ENCODE results near the gene TSPAN17. TPM values are rescaled to one million over a fixed set of nuclear protein-coding genes. Genes with fewer than 3 reads are reported as not detected.

The TSPAN17 gene
- polyA plus RNA-seq, 3 donors = 22.2 to 27.7 (median 24.1) TPM

- no peak overlapping the region for H3K4me2 ChIP-seq (replicated peaks; ENCODE audit: extremely low read depth, low read length, poor library complexity, severe bottlenecking)
- H3K79me2 ChIP-seq (ENCODE audit: insufficient read depth, low read length) = no peaks in the 10 kb centered on the region
- H3K4me1 ChIP-seq (ENCODE audit: control insufficient read depth in 1 of 2, insufficient read depth in 2 of 2, low read length in 2 of 2) = no peaks in the 10 kb centered on the region
- H3K4me3 ChIP-seq (replicated peaks in 1 of 3; ENCODE audit: low read depth in 2 of 3, low read length in 3 of 3) = no peak overlapping the region
- H3K27ac ChIP-seq (ENCODE audit: low read depth in 1 of 2, low read length in 2 of 2) = no peak overlapping the region
- no peak overlapping the region for H2AFZ ChIP-seq (ENCODE audit: insufficient read depth, low read depth, low read length, poor library complexity, severe bottlenecking)
- peaks cover 42 to 47% (median 44%) of the 10 kb centered on the region in 3 donors for H3K27me3 Mint-ChIP-seq (ENCODE audit: low read depth in 3 of 3)
- H3K9me3 ChIP-seq (replicated peaks in 1 of 2; ENCODE audit: control insufficient read depth in 1 of 2, insufficient read depth in 1 of 2, low read length in 2 of 2) = peaks cover 0 to 15% of the 10 kb centered on the region in 2 donors
- no peaks in the 10 kb centered on the region for H3K36me3 Mint-ChIP-seq
- DNase-seq = no peak
- peaks cover 5 to 28% (median 24%) of the 10 kb centered on the region in 7 donors for H3K9me3 Mint-ChIP-seq
- TF ChIP-seq CTCF (IDR thresholded peaks at IDR 0.05) = no peak
- H3K27me3 ChIP-seq (ENCODE audit: control insufficient read depth in 2 of 2, insufficient read depth in 2 of 2, low read length in 2 of 2) = peaks cover 4 to 33% of the 10 kb centered on the region in 2 donors
- no peak overlapping the region for H3K27ac Mint-ChIP-seq
- H3K36me3 ChIP-seq (replicated peaks in 1 of 2; ENCODE audit: control insufficient read depth in 1 of 2, insufficient read depth in 2 of 2, low read length in 2 of 2) = no peaks in the 10 kb centered on the region
- no peaks in the 10 kb centered on the region for H4K20me1 ChIP-seq (ENCODE audit: insufficient read depth, low read length)
- WGBS (ENCODE audit: insufficient coverage) = 92% methylated on average over 10 of the region's 10 CpGs
- H3K4me1 Mint-ChIP-seq = no peaks in the 10 kb centered on the region
- no peak overlapping the region for H3K4me3 Mint-ChIP-seq
- no peak overlapping the region for H3K9ac ChIP-seq (ENCODE audit: insufficient read depth, low read length, poor library complexity, severe bottlenecking)
- intact Hi-C loops (cut with micrococcal nuclease) = loop anchor here in 1 of 2 donors (10.0 kb wide), 1 partner anchor 368 kb away; no protein-coding TSS in a partner anchor
Observed at GRCh38 chr5:176687247-176687646, 40.0 kb downstream of the TSPAN17 start.

GRCh38 chr5:176687881-176688280 is 40.6 kb downstream of the TSPAN17 start:
- no peak for TF ChIP-seq CTCF (IDR thresholded peaks at IDR 0.05)
- Histone ChIP-seq H3K4me1 (ENCODE audit: control insufficient read depth in 1 of 2, insufficient read depth in 2 of 2, low read length in 2 of 2) (no peaks in the 10 kb centered on the region), H3K79me2 (ENCODE audit: insufficient read depth, low read length) (no peaks in the 10 kb centered on the region), H2AFZ (ENCODE audit: insufficient read depth, low read depth, low read length, poor library complexity, severe bottlenecking) (no peak overlapping the region), H3K36me3 (replicated peaks in 1 of 2; ENCODE audit: control insufficient read depth in 1 of 2, insufficient read depth in 2 of 2, low read length in 2 of 2) (no peaks in the 10 kb centered on the region), H3K27ac (ENCODE audit: low read depth in 1 of 2, low read length in 2 of 2) (no peak overlapping the region), H3K9me3 (replicated peaks in 1 of 2; ENCODE audit: control insufficient read depth in 1 of 2, insufficient read depth in 1 of 2, low read length in 2 of 2) (peaks cover 0 to 15% of the 10 kb centered on the region in 2 donors), H3K27me3 (ENCODE audit: control insufficient read depth in 2 of 2, insufficient read depth in 2 of 2, low read length in 2 of 2) (peaks cover 0 to 33% of the 10 kb centered on the region in 2 donors), H3K4me2 (replicated peaks; ENCODE audit: extremely low read depth, low read length, poor library complexity, severe bottlenecking) (no peak overlapping the region), H3K9ac (ENCODE audit: insufficient read depth, low read length, poor library complexity, severe bottlenecking) (no peak overlapping the region), H3K4me3 (replicated peaks in 1 of 3; ENCODE audit: low read depth in 2 of 3, low read length in 3 of 3) (no peak overlapping the region), H4K20me1 (ENCODE audit: insufficient read depth, low read length) (no peaks in the 10 kb centered on the region)
- no peaks in the 10 kb centered on the region for H3K4me1 Mint-ChIP-seq
- peaks cover 5 to 28% (median 24%) of the 10 kb centered on the region in 7 donors for H3K9me3 Mint-ChIP-seq
- intact Hi-C loops (cut with micrococcal nuclease) = loop anchor here in 1 of 2 donors (10.0 kb wide), 1 partner anchor 367 kb away; no protein-coding TSS in a partner anchor
- peaks cover 38 to 46% (median 45%) of the 10 kb centered on the region in 3 donors for H3K27me3 Mint-ChIP-seq (ENCODE audit: low read depth in 3 of 3)
- H3K27ac Mint-ChIP-seq = no peak overlapping the region
- no peaks in the 10 kb centered on the region for H3K36me3 Mint-ChIP-seq
- 92% methylated on average over 5 of the region's 5 CpGs for WGBS (ENCODE audit: insufficient coverage)
- DNase-seq = no peak
- H3K4me3 Mint-ChIP-seq = no peak overlapping the region

Data from CD14-positive monocyte (primary cell).